ENCODE results near the gene RGS21. TPM values are rescaled to one million over a fixed set of nuclear protein-coding genes. Genes with fewer than 3 reads are reported as not detected.

The RGS21 gene, protein sequence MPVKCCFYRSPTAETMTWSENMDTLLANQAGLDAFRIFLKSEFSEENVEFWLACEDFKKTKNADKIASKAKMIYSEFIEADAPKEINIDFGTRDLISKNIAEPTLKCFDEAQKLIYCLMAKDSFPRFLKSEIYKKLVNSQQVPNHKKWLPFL
- total RNA-seq, result not detected in 2 replicates

GRCh38 chr1:192316942-192317450, at the start of gene RGS21:
TSS of gene RGS21 (plus strand) at chr1:192316992. CDS start at chr1:192343037, 26,045 bp downstream.

Other genes starting within 250 kb of the RGS21 start
- gene RGS18, start 158.5 kb upstream of the RGS21 start, total RNA-seq, result not detected in 2 replicates

Data from bronchus fibroblast of lung (primary cell).